GM12801 (cell line): ENCODE measurements around the gene HOOK1.

ENCODE experiments used
- CTCF ChIP-seq: IDR thresholded peaks from one replicate; pipeline ENCODE4 v1.5.1; 2011; ENCODE audit warnings: control low read depth; ENCODE audit not compliant: insufficient read length; ENCODE audit errors: extremely low read depth

The HOOK1 gene

GRCh38 chr1:59852117-59852516, 37.4 kb downstream of the HOOK1 start:
- no peak for TF ChIP-seq CTCF

- no peak for TF ChIP-seq CTCF
These were observed 42.1 kb downstream of the HOOK1 start for GRCh38 chr1:59856725-59857338.

- TF ChIP-seq CTCF: no peak
These were observed 43.1 kb downstream of the HOOK1 start for GRCh38 chr1:59857679-59858354.

GRCh38 chr1:59866462-59866861, 51.7 kb downstream of the HOOK1 start:
- TF ChIP-seq CTCF: no peak

- TF ChIP-seq CTCF: no peak
These were observed 57.0 kb downstream of the HOOK1 start for GRCh38 chr1:59871746-59872145.

GRCh38 chr1:59877108-59877682, 62.4 kb downstream of the HOOK1 start:
- TF ChIP-seq CTCF: no peak

- TF ChIP-seq CTCF: no peak
These were observed 63.6 kb downstream of the HOOK1 start for GRCh38 chr1:59878370-59878769.
